Activated T-helper 2 cell treated with anti-CD3 and anti-CD28 coated beads, Interferon-gamma antibody, Interleukin-2, Interleukin-4, amounts not matched to agents 10 μg/mL and 5 μg/mL and 100 μg/mL, durations not matched to agents 14 hours and 24 hours and 36 hours (primary cell): ENCODE results near the gene KRT23. TPM values are rescaled to one million over a fixed set of nuclear protein-coding genes. Genes with fewer than 3 reads are reported as not detected.

ENCODE experiments used
- total RNA-seq: library from RNA; stranded (reverse); gene quantifications from 2 replicates; pipeline ENCODE4 v1.2.3, GENCODE V29; 2022

KRT23 gene
- total RNA-seq, 1 donor from 2014 or later: not detected

Other genes with a start within 250 kb of the KRT23 start
- gene KRT24, start 233.9 kb downstream of the KRT23 start, total RNA-seq: not detected in 2 replicates
- not detected in 2 replicates for gene KRT25, start 182.3 kb downstream of the KRT23 start, total RNA-seq
- gene KRT26, start 165.4 kb downstream of the KRT23 start, total RNA-seq: not detected in 2 replicates
- not detected in 2 replicates for gene KRT27, start 155.1 kb downstream of the KRT23 start, total RNA-seq
- not detected in 2 replicates for gene KRT28, start 137.7 kb downstream of the KRT23 start, total RNA-seq
- gene KRT10, start 115.0 kb downstream of the KRT23 start, total RNA-seq: 27.8 and 29.1 TPM in 2 replicates
- gene KRT12, start 70.4 kb downstream of the KRT23 start, total RNA-seq: not detected in 2 replicates
- gene KRT20, start 52.4 kb downstream of the KRT23 start, total RNA-seq: not detected in 2 replicates
- gene KRT39, start 29.3 kb upstream of the KRT23 start, total RNA-seq: not detected in 2 replicates
- gene KRT40, start 46.7 kb upstream of the KRT23 start, total RNA-seq: not detected in 2 replicates
- not detected in 2 replicates for gene KRTAP3-3, start 56.5 kb upstream of the KRT23 start, total RNA-seq
- gene KRTAP3-2, start 62.3 kb upstream of the KRT23 start, total RNA-seq: not detected in 2 replicates
- not detected in 2 replicates for gene KRTAP3-1, start 71.5 kb upstream of the KRT23 start, total RNA-seq
- not detected in 2 replicates for gene KRTAP1-5, start 89.6 kb upstream of the KRT23 start, total RNA-seq
- not detected in 2 replicates for gene KRTAP1-4, start 92.5 kb upstream of the KRT23 start, total RNA-seq
- not detected in 2 replicates for gene KRTAP1-3, start 97.2 kb upstream of the KRT23 start, total RNA-seq
- gene KRTAP1-1, start 103.8 kb upstream of the KRT23 start, total RNA-seq: not detected in 2 replicates
- gene KRTAP2-1, start 109.7 kb upstream of the KRT23 start, total RNA-seq: not detected in 2 replicates
- not detected in 2 replicates for gene KRTAP2-2, start 117.6 kb upstream of the KRT23 start, total RNA-seq
- gene KRTAP2-3, start 122.5 kb upstream of the KRT23 start, total RNA-seq: not detected in 2 replicates
- not detected in 2 replicates for gene KRTAP2-4, start 128.2 kb upstream of the KRT23 start, total RNA-seq
- not detected in 2 replicates for gene KRTAP4-7, start 146.5 kb upstream of the KRT23 start, total RNA-seq
- not detected in 2 replicates for gene KRTAP4-8, start 160.5 kb upstream of the KRT23 start, total RNA-seq
- gene KRTAP4-16, start 164.6 kb upstream of the KRT23 start, total RNA-seq: not detected in 2 replicates
- gene KRTAP4-9, start 167.7 kb upstream of the KRT23 start, total RNA-seq: not detected in 2 replicates
- gene KRTAP4-11, start 180.7 kb upstream of the KRT23 start, total RNA-seq: not detected in 2 replicates
- gene KRTAP4-12, start 186.5 kb upstream of the KRT23 start, total RNA-seq: not detected in 2 replicates
- gene KRTAP4-6, start 202.9 kb upstream of the KRT23 start, total RNA-seq: not detected in 2 replicates
- not detected in 2 replicates for gene KRTAP4-5, start 212.2 kb upstream of the KRT23 start, total RNA-seq
- not detected in 2 replicates for gene KRTAP4-4, start 223.1 kb upstream of the KRT23 start, total RNA-seq
- gene KRTAP4-3, start 230.6 kb upstream of the KRT23 start, total RNA-seq: not detected in 2 replicates
- not detected in 2 replicates for gene KRTAP4-2, start 240.6 kb upstream of the KRT23 start, total RNA-seq
- not detected in 2 replicates for gene KRTAP4-1, start 247.3 kb upstream of the KRT23 start, total RNA-seq